Glomerular visceral epithelial cell (primary cell): ENCODE data around the gene MAZ.
A peak's percentile ranks its signal among the peaks of the same experiment; 100 is the strongest.
"Not testable (repeated sequence)": the region's sequence is repeated elsewhere in the genome, so short reads cannot be mapped to it uniquely, and the experiment has no call there.

ENCODE experiments used
- DNase-seq: peaks from one replicate; pipeline ENCODE4 v3.0.0-alpha.2; 2016; ENCODE audit errors: extremely low spot score

The MAZ gene

DNA sequence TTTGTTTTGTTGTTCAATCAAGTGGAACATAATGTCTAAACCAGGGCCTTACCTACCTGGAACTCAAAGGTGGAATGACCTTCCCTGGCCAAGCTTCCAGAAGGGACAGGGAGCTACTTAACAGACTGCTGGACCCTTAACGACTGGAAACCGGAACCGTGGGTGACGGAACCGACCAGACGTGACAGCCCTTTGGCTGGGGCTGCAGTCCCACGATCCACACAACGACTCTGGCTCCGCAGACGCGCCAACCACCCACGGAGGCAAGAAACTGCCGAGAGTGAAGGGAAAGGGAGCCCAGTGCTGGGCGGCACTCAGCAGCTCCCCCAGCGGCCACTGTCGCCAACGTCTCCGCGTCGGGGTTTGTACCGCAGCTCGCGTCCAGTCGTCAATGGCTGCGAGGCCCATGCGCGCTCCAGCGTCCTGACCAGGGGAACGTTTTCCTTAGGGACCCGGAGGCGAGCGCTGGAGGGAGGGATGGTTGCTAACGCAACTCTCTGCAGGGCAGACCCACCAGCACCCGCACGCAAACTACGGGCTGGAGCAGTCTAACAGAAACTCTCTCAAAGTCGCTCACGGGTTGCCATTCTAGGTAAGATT, 21.3 kb upstream of the MAZ start:
- peak; percentile 23 for DNase-seq

DNA sequence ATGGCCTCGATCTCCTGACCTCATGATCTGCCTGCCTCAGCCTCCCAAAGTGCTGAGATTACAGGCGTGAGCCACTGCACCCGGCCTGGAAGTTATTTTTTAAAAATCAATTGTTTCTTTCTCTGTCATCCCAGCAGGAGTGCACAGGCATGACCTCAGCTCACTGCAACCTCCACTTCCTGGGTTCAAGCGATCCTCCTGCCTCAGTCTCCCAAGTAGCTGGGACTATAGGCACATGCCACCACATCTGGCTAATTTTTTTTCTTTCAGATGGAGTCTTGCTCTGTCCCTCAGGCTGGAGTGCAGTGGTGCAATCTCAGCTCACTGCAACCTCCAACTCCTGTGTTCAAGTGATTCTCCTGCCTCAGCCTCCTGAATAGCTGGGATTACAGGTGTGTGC, 19.2 kb upstream of the MAZ start:
- not testable (repeated sequence) for DNase-seq

DNA sequence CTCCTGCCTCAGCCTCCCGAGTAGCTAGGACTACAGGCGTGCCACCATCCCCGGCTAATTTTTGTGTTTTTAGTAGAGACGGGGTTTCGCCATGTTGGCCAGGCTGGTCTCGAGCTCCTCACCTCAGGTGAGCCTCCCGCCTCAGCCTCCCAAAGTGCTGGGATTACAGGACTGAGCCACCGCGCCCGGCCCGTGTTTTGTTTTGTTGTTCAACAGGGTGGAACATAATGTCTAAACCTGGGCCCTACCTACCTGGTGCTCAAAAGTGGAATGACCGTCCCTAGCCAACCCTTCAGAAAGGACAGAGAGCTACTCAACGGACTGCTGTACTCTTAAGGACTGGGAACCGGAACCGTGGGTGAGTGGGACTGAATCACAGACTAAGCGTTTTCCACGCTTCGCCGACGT, 16.6 kb upstream of the MAZ start:
- no peak for DNase-seq

DNA sequence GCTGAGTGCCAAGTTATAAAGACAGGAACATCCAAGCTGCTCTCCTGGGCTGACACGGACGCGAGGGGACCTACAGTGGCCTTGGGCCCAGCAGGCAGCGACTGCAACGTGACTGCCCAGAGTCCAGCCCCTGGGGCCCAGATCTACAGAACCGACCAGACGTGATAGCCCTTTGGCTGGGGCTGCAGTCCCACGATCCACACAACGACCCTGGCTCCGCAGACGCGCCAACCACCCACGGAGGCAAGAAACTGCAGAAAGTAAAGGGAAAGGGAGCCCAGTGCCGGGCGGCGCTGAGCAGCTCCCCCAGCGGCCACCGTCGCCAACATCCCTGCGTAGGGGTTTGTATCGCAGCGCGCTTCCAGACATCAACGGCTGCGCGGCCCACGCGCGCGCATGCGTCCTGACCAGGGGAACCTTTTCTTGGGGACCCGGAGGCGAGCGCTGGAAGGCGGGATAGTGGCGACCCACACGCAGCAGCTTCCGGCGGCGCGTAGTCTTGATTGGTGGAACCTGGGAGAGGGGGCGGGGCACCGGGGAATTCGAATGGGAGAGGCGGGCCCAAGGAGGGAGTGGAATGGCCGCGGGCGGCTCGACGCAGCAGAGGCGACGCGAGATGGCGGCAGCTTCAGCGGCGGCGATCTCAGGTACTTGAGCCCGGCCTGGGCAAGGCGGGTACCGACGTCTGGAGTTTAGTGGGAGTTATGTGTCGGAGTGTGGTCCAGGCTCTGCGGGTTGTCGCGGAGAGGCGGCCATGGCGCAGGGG, 16.0 kb upstream of the MAZ start, which contains the start of gene KIF22:
Gene KIF22, plus strand, starts transcription at position 569 of the 766 bp plus-strand sequence. Its CDS starts 9 bp downstream, at position 578.
- peak; percentile 98 for DNase-seq

DNA sequence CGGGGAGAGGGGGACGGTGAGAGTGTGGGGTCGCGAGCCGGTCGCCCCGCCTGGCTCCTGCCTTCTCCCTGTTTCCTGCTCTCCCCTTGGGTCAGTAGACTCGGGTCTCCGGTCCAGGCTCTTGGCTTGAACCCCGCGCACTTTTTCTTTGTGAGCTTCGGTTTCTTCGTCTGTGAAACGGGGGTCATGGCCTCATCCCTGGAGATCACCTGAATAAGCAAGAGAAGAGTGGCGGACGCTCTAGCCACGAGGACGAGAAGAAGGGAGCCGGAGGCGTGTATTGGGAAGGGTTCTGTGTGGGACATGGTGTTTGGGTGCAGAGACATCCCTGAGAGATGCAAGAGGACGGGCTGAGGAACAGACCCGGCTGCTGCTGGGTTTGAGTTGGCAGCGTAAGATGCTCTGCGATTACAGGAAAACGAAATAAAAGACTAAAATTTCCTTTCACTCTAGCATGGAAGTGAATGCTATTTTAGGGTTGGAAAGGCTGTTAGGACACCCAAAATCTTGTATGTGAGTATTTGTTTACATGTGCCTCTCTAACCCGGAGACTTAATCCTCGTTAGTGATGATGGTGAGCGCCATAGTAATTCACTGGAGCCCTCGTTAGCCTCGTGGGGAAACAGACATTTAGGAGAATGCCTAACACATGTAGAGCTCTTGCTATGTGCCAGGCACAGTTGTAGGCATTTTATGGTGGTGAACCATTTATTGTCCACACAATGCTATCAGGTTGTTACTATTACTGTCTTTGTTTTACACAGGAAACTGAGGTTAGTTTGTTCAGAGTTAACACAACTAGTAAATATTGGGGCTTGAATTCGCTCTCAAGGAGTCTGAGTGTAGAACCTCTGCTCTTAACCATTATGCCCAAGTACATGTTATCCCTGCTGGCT, 15.1 kb upstream of the MAZ start:
- DNase-seq, result no peak

DNA sequence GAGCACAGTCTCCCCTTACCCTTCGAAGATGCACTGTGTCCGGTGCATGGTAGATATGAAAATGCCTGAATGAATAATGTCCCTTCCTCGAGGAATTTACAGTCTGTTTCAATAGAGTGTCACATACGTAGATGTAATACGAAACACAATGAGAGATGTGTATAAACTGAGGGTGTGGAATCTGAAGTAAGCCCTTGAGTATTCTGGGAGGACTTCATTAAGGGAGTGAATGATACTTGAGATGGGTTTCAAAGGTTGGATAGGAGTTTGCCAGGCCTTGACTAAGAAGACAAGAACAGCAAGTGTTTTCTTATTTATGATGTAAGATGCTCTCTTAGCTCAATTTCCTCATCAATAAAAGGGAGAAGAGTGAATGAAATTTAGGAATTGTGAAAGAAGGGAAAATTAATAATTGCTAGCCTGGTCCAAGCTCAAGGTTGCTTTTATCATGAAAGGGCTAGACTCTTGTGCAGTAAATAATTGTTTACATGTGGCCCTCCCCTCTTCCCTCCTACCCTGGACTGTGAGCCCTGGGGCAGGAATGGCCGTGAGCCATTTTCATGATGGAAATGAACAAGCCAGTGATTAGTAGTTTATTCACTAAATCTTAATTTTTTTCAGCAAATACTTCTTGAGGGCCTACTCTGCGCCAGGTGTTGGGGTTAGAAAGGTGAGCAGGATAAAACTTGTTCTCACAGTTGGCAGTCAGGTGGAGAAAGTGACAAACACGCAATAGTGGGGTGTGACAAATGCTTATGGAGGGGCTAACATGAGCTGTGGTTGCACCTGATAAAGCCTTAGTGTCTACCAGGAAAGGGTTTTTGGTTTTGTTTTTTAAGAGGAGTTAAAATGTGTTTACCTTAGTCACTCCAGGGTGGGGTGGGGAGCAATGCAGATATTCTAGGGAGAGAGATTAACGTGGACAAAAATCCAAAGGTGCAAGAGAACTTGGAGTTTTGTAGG, 14.2 kb upstream of the MAZ start:
- DNase-seq, result no peak

DNA sequence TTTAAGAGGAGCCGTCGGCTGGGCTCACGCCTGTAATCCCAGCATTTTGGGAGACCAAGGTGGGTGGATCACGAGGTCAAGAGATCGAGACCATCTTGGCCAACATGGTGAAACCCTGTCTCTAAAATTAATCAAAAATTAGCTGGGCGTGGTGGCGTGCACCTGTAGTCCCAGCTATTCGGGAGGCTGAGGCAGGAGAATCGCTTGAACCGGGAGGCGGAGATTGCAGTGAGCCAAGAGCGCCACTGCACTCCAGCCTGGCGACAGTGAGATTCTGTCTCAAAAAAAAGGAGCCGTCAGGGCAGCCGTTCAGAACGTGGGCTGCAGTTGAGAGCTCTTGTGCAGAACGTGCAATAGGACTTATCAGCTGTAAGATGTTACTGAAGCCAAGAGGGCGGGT, 13.2 kb upstream of the MAZ start:
- DNase-seq, result not testable (repeated sequence)

DNA sequence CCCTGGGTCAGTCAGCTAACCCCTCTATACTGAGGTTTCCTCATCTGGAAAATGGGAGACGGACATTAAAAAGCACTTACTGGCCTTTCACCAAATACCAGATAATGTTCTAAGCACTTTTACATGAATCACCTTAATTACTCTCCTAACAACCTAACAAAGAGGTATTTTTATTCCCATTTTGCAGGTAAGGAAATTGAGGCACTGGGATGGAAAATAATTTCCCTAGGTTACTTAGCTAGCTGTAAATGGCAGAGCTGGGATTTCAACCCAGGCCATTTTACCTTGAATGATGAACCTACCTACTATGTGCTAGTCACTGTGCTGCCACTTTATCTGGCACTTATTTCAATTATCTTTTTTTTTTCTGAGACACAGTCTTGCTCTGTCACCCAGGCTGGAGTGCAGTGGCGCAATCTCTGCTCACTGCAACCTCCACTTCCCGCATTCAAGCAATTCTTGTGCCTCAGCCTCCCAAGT, 12.1 kb upstream of the MAZ start:
- DNase-seq, result no peak

DNA sequence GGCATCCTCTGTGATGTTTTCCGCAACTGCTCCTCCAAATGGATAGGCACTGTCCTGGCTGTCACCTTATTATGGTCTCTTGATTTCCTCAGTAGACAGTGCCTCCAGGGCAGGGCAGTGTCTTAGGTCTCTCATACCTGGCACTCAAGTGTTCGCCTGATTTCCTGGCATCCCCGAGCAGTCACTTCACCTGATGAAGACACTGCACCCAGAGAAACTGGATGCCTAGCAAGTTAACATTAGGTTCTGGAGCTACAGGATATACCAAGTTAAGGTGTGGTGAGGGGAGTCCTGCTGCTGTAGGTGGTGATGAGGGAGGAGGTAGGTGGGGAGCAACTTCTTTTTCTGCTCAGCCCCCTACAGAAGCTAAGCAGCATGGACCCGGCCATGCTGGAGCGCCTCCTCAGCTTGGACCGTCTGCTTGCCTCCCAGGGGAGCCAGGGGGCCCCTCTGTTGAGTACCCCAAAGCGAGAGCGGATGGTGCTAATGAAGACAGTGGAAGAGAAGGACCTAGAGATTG, 3.9 kb upstream of the MAZ start:
- DNase-seq, result no peak

DNA sequence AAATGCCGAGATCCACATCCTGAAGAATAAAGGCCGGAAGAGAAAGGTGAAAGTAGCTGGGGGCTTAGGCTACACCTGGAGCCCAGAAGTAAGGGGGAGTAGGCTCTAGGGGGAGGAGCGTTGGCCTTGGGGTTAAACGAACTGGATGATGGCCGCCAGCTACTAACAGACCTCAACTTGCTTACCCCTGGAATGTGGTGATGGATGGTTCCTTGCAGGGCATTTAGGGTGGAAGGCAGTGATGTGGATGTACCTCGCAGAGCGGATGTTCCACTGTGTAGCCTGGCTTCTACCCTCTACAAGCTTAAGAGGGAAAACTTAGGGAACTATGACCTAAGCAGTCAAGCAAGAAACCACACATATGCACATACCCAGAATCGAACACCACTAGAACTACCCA, 2.3 kb upstream of the MAZ start:
- no peak for DNase-seq

DNA sequence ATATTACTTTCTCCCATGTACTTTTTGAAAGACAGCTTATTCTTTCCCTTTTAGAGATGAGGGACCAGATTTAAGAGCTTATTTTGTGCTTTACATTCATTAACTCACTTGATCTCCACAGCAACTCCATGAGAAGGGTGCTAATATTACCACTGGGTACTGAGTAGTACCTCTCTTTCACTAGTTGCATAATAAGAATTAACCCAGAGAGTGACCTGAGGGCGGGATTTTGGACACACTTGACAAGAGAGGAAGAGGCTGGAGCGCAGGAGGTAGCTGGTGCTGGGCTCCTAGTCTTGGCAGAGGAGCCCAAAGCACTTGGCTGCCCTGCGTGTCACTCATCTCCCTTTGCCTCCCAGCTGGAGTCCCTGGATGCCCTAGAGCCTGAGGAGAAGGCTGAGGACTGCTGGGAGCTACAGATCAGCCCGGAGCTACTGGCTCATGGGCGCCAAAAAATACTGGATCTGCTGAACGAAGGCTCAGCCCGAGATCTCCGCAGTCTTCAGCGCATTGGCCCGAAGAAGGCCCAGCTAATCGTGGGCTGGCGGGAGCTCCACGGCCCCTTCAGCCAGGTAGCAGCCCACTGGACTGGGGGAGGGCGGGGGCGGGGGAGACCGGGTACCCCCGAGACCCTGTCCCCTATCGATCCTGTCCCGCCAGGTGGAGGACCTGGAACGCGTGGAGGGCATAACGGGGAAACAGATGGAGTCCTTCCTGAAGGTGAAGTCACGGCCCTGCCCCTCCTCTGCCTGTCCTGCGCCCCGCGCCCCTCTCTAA, 1.7 kb upstream of the MAZ start:
- no peak for DNase-seq

DNA sequence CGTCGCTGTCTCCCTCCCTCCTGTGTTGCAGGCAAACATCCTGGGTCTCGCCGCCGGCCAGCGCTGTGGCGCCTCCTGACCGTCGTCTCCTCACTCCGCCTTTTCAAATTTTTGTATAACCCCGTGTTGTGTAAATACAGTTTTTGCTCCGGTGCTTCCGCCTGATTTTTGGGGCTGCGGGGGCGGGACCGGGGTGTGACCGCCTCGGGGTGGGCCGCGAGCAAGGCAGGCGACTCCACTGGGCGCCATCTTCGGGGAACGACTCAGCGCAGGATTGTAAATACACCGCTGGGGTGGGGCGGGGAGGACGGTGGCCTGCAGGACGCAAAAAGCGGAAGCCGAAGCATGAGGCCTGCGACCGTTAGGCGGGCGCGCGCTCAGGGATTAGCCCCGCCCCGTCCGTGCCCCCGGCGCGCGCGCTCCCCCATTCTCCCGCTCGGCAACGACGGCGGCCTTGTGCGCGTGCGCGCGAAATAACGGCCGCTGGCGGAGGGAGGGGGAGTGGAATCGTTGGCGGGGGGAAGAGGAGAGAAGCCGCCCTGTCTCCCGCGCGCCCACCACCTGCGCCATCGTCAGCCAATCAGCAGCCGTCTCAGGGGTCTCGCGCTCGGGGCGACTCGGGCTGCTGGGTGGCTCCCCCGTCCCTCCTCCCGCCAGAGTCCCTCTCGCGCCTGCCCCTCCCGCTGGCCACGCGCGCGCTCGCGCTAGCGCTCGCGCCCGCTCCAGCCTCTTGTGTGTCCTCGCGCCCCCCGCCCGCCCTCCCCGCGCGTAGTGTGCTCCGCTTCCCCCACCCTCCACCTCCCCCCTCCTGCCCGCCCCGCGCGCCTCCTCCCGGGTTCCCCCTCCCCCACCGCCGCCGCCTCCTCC, 864 bp upstream of the MAZ start:
- DNase-seq, result peak; percentile 96

DNA sequence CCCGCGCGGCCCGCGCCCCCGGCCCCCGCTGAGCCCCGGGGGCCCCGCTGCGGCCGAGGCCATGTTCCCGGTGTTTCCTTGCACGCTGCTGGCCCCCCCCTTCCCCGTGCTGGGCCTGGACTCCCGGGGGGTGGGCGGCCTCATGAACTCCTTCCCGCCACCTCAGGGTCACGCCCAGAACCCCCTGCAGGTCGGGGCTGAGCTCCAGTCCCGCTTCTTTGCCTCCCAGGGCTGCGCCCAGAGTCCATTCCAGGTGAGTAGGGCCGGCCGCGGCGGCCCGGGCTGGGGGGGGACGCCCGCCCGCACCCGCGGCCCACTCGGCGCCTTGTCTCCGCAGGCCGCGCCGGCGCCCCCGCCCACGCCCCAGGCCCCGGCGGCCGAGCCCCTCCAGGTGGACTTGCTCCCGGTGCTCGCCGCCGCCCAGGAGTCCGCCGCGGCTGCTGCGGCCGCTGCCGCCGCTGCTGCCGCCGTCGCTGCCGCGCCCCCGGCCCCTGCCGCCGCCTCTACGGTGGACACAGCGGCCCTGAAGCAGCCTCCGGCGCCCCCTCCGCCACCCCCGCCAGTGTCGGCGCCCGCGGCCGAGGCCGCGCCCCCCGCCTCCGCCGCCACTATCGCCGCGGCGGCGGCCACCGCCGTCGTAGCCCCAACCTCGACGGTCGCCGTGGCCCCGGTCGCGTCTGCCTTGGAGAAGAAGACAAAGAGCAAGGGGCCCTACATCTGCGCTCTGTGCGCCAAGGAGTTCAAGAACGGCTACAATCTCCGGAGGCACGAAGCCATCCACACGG, 504 bp downstream of the MAZ start:
- DNase-seq, result peak; percentile 82

DNA sequence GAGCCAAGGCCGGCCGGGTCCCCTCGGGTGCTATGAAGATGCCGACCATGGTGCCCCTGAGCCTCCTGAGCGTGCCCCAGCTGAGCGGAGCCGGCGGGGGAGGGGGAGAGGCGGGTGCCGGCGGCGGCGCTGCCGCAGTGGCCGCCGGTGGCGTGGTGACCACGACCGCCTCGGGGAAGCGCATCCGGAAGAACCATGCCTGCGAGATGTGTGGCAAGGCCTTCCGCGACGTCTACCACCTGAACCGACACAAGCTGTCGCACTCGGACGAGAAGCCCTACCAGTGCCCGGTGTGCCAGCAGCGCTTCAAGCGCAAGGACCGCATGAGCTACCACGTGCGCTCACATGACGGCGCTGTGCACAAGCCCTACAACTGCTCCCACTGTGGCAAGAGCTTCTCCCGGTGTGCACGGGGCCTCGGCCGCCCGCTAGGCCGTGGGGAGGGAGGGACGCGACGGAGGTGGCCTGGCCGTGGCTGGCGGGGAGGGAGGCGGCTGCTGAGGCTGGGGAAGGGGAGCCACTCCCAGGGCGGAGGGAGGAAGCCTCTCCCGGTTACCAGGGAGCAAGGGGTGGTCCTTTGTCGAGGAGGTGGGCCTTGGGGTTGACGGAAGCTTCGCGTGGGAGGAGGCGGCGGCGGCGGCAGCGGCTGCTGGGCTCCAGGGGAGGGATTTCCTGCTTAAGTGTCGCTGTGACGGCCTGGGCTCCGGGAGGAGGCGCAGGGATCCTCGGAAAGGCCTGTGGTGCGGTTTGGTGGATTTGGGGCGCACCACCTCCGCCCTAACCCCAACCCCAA, 1.3 kb downstream of the MAZ start:
- peak; percentile 86 for DNase-seq

DNA sequence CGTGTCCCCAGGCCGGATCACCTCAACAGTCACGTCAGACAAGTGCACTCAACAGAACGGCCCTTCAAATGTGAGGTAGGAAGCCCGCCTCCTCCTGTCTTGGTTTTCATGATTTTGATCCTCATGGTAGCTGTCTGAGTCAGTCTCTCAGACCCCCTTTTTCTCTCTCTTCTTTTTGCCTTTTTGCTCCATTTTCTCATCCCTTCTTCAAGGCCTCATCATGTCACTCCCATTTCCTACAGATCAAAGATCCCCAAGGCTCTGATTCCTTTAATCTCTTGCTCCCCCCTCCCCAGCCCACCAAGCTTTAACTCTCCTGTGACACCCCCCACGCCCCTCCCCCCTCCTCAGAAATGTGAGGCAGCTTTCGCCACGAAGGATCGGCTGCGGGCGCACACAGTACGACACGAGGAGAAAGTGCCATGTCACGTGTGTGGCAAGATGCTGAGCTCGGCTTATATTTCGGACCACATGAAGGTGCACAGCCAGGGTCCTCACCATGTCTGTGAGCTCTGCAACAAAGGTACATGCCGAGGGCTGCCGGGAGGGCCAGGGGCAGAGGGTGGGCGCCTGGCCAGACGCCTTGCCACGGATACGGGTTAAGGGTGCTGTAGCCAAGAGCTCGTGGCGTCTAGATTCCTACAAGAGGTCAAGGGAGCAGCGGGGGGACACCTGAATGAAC, 2.0 kb downstream of the MAZ start:
- no peak for DNase-seq

DNA sequence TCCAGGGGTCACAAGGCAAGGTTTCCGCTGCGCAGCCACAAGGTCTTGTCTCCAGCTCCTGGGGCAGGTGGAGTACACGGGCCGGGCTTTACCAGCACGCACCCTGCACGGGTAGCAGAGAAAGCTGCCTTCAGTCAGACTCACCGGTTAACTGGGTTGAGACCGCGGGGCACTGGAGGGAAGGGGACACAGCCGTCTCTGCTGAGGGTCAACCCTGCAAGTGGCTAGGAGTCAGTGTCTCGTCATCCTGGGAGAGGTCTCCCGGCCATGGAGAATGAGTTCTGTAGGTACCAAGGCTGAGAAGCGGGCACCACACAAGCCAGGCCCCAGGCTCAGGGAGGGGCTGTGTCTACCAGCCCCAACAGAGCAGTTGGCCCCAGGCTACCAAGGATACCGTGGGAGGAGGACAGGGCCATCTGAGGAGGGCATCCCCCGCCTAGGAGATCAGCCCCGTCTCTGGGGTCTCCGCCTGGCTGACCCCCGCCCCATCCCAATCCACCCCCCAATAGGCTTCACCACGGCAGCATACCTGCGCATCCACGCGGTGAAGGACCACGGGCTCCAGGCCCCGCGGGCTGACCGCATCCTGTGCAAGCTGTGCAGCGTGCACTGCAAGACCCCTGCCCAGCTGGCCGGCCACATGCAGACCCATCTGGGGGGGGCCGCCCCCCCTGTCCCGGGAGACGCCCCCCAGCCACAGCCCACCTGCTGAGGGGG, 2.9 kb downstream of the MAZ start:
- DNase-seq, result no peak
